OCI-LY1 (cell line): ENCODE results near the gene TSKU.

Experiments used
- H2AFZ ChIP-seq: fragments of 200-600 bp; sonication (generic), shearing (Covaris generic); 2 replicates; pipeline ENCODE4 v1.6.0; 2014; ENCODE audit warnings: antibody characterized with exemption, mild to moderate bottlenecking, low read length
- H3F3A ChIP-seq: fragments of 200-600 bp; sonication (generic), shearing (Covaris generic); 2 replicates; pipeline ENCODE4 v1.6.0; 2014; ENCODE audit warnings: mild to moderate bottlenecking, antibody characterized with exemption, low read length, moderate library complexity; ENCODE audit not compliant: insufficient read depth
- H3K27ac ChIP-seq: fragments of 200-600 bp; sonication (generic); 2 replicates; pipeline ENCODE4 v1.5.1; 2014; ENCODE audit warnings: low read length, mixed run types, mild to moderate bottlenecking, low read depth; ENCODE audit not compliant: poor library complexity, severe bottlenecking
- H3K27me3 ChIP-seq: fragments of 200-600 bp; sonication (generic); 2 replicates; pipeline ENCODE4 v1.6.0; 2014; ENCODE audit warnings: antibody characterized with exemption, mild to moderate bottlenecking, low read length, moderate library complexity; ENCODE audit not compliant: insufficient read depth
- H3K36me3 ChIP-seq: fragments of 200-600 bp; sonication (generic); 2 replicates; pipeline ENCODE4 v1.6.1; 2014; ENCODE audit warnings: mild to moderate bottlenecking, antibody characterized with exemption, low read length, moderate library complexity, mixed read lengths; ENCODE audit not compliant: insufficient read depth
- H3K4me1 ChIP-seq: fragments of 200-600 bp; sonication (generic); 2 replicates; pipeline ENCODE4 v1.5.1; 2014; ENCODE audit warnings: mild to moderate bottlenecking, low read length, moderate library complexity; ENCODE audit not compliant: insufficient read depth, severe bottlenecking
- H3K4me2 ChIP-seq: fragments of 200-600 bp; sonication (generic), shearing (Covaris generic); 2 replicates; pipeline ENCODE4 v1.6.1; 2014; ENCODE audit warnings: low read length
- H3K4me3 ChIP-seq: fragments of 200-600 bp; sonication (generic); 2 replicates; pipeline ENCODE4 v1.5.1; 2014; ENCODE audit warnings: low read length, low read depth, mild to moderate bottlenecking, mixed read lengths; ENCODE audit not compliant: poor library complexity, severe bottlenecking
- H3K79me2 ChIP-seq: fragments of 200-600 bp; shearing (Covaris generic); 2 replicates; pipeline ENCODE4 v1.6.1; 2016; ENCODE audit warnings: mixed run types, low read length, mixed read lengths; ENCODE audit not compliant: insufficient read depth
- H3K9ac ChIP-seq: fragments of 200-600 bp; sonication (generic), shearing (Covaris generic); 2 replicates; pipeline ENCODE4 v1.6.1; 2014; ENCODE audit warnings: mild to moderate bottlenecking, low read length, mixed read lengths
- H3K9me2 ChIP-seq: fragments of 200-600 bp; sonication (generic), shearing (Covaris generic); 2 replicates; pipeline ENCODE4 v1.6.1; 2014; ENCODE audit warnings: low read depth, mild to moderate bottlenecking, low read length, mixed read lengths
- H3K9me3 ChIP-seq: fragments of 200-600 bp; shearing (Covaris generic); 2 replicates; pipeline ENCODE4 v1.6.1; 2014; ENCODE audit warnings: low read length, mixed read lengths
- H4K20me1 ChIP-seq: fragments of 200-600 bp; sonication (generic), shearing (Covaris generic); 2 replicates; pipeline ENCODE4 v1.6.0; 2016; ENCODE audit warnings: mild to moderate bottlenecking, low read length; ENCODE audit not compliant: insufficient read depth
- CTCF ChIP-seq: fragments of 200-600 bp; sonication (generic), shearing (Covaris generic); IDR thresholded peaks from 2 replicates; pipeline ENCODE4 v1.5.1; 2017; ENCODE audit warnings: mild to moderate bottlenecking, antibody characterized with exemption, low read length, moderate library complexity, mixed read lengths
- EZH2 ChIP-seq: fragments of 200-600 bp; sonication (generic), shearing (Covaris generic); IDR thresholded peaks from 2 replicates; pipeline ENCODE4 v1.8.0; 2017; ENCODE audit warnings: borderline replicate concordance, mixed run types, mild to moderate bottlenecking, antibody characterized with exemption, low read length, moderate library complexity, mixed read lengths

The TSKU gene

GRCh38 chr11:76769645-76770586 is 13.2 kb upstream of the TSKU start:
- Histone ChIP-seq H3K9ac (no peak overlapping the region), H3K4me3 (no peak overlapping the region), H3K4me2 (no peak overlapping the region), H3K4me1 (no peaks in the 10 kb centered on the region), H3K27ac (no peak overlapping the region), H3K9me2 (no peaks in the 10 kb centered on the region), H4K20me1 (no peaks in the 10 kb centered on the region), H3F3A (no peaks in the 10 kb centered on the region), H3K36me3 (no peaks in the 10 kb centered on the region), H3K9me3 (no peaks in the 10 kb centered on the region), H3K79me2 (no peaks in the 10 kb centered on the region), H2AFZ (no peak overlapping the region), H3K27me3 (0 out of 2 replicates have a peak, but pooled peaks cover 4% of the 10 kb centered on the region)
- TF ChIP-seq EZH2 (no peak), CTCF (no peak)

- Histone ChIP-seq H2AFZ (no peak overlapping the region), H3K4me2 (no peak overlapping the region), H3K27ac (no peak overlapping the region)
These were observed 12.3 kb upstream of the TSKU start for GRCh38 chr11:76770642-76771445.

DNA sequence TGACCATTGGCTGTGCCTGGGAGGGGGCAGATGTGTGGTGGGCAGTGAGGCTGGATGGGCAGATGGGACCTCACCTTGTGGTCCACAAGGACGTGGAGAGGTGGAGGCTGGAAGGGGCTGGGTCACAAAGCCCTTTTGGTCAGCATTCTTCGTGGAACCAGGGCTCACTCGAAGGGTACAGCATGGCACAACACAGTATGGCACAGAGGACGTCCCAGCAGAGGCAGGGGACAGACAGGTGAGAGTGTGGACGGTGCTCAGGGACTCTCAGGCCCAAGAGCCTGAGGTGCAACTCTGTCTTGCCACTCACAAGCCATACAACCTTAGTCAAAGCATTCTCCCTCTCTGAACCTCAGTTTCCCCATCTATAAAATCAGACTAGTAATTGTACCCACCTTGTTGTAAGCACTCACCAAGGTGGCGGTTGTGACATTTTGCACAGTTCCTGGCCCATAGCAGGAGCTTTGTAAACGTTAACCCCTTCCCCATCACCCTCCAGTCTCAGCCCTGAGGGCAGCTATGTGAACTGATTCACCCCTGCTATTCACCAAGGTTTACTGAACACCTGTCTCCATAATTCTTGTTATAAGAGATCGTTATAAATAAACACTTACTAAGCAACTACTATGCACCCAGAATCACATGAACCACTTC is 11.6 kb upstream of the TSKU start:
- Histone ChIP-seq H3K36me3 (no peaks in the 10 kb centered on the region), H3K9me2 (no peaks in the 10 kb centered on the region), H3K27ac (no peak overlapping the region), H3K27me3 (peaks cover 7% of the 10 kb centered on the region; the same call in 1 of the 2 replicates), H3K79me2 (no peaks in the 10 kb centered on the region), H3F3A (no peaks in the 10 kb centered on the region), H3K9ac (no peak overlapping the region), H3K4me2 (no peak overlapping the region), H3K4me1 (no peaks in the 10 kb centered on the region), H2AFZ (no peak overlapping the region), H3K4me3 (no peak overlapping the region), H4K20me1 (no peaks in the 10 kb centered on the region), H3K9me3 (peaks cover 7% of the 10 kb centered on the region)
- TF ChIP-seq EZH2 (no peak), CTCF (no peak)

More at GRCh38 chr11:76770642-76771445, 12.3 kb upstream of the TSKU start:
- H3K9me3 ChIP-seq = no peaks in the 10 kb centered on the region
- TF ChIP-seq EZH2 = no peak
- no peak overlapping the region for H3K4me3 ChIP-seq
- H3K9ac ChIP-seq = no peak overlapping the region
- no peaks in the 10 kb centered on the region for H3K4me1 ChIP-seq
- no peaks in the 10 kb centered on the region for H3K36me3 ChIP-seq
- H3K9me2 ChIP-seq = no peaks in the 10 kb centered on the region
- no peaks in the 10 kb centered on the region for H4K20me1 ChIP-seq
- H3K27me3 ChIP-seq = 0 out of 2 replicates have a peak, but pooled peaks cover 7% of the 10 kb centered on the region
- H3K79me2 ChIP-seq = no peaks in the 10 kb centered on the region
- H3F3A ChIP-seq = no peaks in the 10 kb centered on the region
